22Rv1 (cell line): Measurements from ENCODE around the gene ATP6V1G3.

Experiments
- ZFX ChIP-seq: fragments of 450-650 bp; IDR thresholded peaks from 2 replicates; pipeline ENCODE4 v1.6.1; 2017; ENCODE audit warnings: antibody characterized with exemption, borderline replicate concordance
- TF ChIP-seq, protein P1 (sequence below): fragments of 450-650 bp; IDR thresholded peaks from 2 replicates; pipeline ENCODE4 v1.5.1; 2017; ENCODE audit warnings: mild to moderate bottlenecking

DNA sequence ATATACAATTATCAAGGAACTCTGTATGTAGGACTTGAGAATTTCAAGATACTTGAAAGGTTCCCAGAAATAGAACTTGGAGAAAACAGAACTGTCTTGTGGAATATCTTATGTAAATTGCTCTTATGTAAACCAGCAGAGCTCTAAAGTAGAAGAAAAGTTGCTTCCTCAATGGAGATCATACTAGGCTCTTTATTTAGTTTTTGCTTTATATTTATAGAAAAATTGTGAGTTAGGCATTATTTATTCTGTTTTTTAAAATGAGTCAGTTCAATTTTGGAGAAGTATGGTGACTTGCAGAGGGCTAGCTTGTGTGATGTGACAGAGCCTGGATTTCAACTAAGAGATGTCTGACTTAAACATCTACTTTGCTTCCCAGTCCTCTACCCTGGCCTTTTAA, 40.4 kb downstream of the ATP6V1G3 start:
- TF ChIP-seq, protein P1, sequence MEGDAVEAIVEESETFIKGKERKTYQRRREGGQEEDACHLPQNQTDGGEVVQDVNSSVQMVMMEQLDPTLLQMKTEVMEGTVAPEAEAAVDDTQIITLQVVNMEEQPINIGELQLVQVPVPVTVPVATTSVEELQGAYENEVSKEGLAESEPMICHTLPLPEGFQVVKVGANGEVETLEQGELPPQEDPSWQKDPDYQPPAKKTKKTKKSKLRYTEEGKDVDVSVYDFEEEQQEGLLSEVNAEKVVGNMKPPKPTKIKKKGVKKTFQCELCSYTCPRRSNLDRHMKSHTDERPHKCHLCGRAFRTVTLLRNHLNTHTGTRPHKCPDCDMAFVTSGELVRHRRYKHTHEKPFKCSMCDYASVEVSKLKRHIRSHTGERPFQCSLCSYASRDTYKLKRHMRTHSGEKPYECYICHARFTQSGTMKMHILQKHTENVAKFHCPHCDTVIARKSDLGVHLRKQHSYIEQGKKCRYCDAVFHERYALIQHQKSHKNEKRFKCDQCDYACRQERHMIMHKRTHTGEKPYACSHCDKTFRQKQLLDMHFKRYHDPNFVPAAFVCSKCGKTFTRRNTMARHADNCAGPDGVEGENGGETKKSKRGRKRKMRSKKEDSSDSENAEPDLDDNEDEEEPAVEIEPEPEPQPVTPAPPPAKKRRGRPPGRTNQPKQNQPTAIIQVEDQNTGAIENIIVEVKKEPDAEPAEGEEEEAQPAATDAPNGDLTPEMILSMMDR: no peak
- TF ChIP-seq ZFX: no peak
